CD4-positive, alpha-beta T cell (primary cell): ENCODE results near the gene C2orf42. TPM values are rescaled to one million over a fixed set of nuclear protein-coding genes. Genes with fewer than 3 reads are reported as not detected.
A peak's percentile ranks its signal among the peaks of the same experiment; 100 is the strongest.

Source experiments
- ATAC-seq: fragments of 200-7000 bp; cut with Tn5 transposase; one replicate; pipeline ENCODE4 v1.10.0; 2022; ENCODE audit warnings: mild to moderate bottlenecking; ENCODE audit not compliant: poor library complexity
- CTCF ChIA-PET: fragments of 350-600 bp; sonication (Branson Sonifier 250); formaldehyde crosslinking; loops from one replicate; lab custom pipeline; 2021; ENCODE audit warnings: antibody characterized with exemption, inconsistent platforms; lab: Charles Lee
- POLR2A ChIA-PET: fragments of 350-600 bp; sonication (Branson Sonifier 250); formaldehyde crosslinking; loops from one replicate; lab custom pipeline; 2021; ENCODE audit warnings: antibody characterized with exemption, inconsistent platforms; lab: Charles Lee
- DNase-seq, 14 experiments: peaks; one replicate each; pipeline ENCODE4 v3.0.0-alpha.2; 2013 to 2020; ENCODE audit warnings: mixed read lengths in 2 of 14
- H3K27ac ChIP-seq, 2 donors: one replicate each; pipeline versions ENCODE4 v1.5.1 to v1.7.0; 2013; ENCODE audit warnings: low read length in 2 of 2, low read depth in 1 of 2, mild to moderate bottlenecking in 1 of 2
- H3K27me3 ChIP-seq, 2 experiments: 1 replicate in 1 of 2; 2 replicates in 1 of 2; pipeline versions ENCODE4 v1.6.1 to v1.7.0; 2013; ENCODE audit warnings: low read length in 2 of 2, control low read depth in 1 of 2, mild to moderate bottlenecking in 1 of 2, moderate library complexity in 1 of 2; ENCODE audit not compliant: insufficient read depth in 2 of 2, control insufficient read depth in 1 of 2
- H3K36me3 ChIP-seq: one replicate; pipeline ENCODE4 v1.6.1; 2013; ENCODE audit warnings: low read length, control low read depth; ENCODE audit not compliant: insufficient read depth
- H3K4me1 ChIP-seq: one replicate; pipeline ENCODE4 v1.6.1; 2013; ENCODE audit warnings: low read length, control low read depth; ENCODE audit not compliant: insufficient read depth
- H3K4me3 ChIP-seq: one replicate; pipeline ENCODE4 v1.5.1; 2013; ENCODE audit warnings: mild to moderate bottlenecking, low read length, moderate library complexity
- H3K9me3 ChIP-seq, 2 experiments: 1 replicate in 1 of 2; 2 replicates in 1 of 2; pipeline versions ENCODE4 v1.6.1 to v1.7.0; 2013; ENCODE audit warnings: low read length in 2 of 2, mild to moderate bottlenecking in 2 of 2, control low read depth in 1 of 2, moderate library complexity in 1 of 2; ENCODE audit not compliant: control insufficient read depth in 1 of 2, insufficient read depth in 1 of 2
- H3K27ac Mint-ChIP-seq: one replicate; pipeline ENCODE4 v1.8.0; 2020; ENCODE audit warnings: mixed read lengths
- H3K27me3 Mint-ChIP-seq: one replicate; pipeline ENCODE4 v1.8.0; 2021; ENCODE audit warnings: mixed read lengths
- H3K36me3 Mint-ChIP-seq: one replicate; pipeline ENCODE4 v1.8.0; 2021; ENCODE audit warnings: low read depth, mixed read lengths
- H3K4me1 Mint-ChIP-seq: one replicate; pipeline ENCODE4 v1.8.0; 2021; ENCODE audit warnings: low read depth, mixed read lengths
- H3K4me3 Mint-ChIP-seq: one replicate; pipeline ENCODE4 v1.8.0; 2020; ENCODE audit warnings: mild to moderate bottlenecking, mixed read lengths
- H3K9me3 Mint-ChIP-seq: one replicate; pipeline ENCODE4 v1.8.0; 2020; ENCODE audit warnings: mixed read lengths
- CTCF ChIP-seq: fragments of 200-600 bp; IDR thresholded peaks from one replicate; pipeline ENCODE4 v1.8.0; 2022; ENCODE audit warnings: antibody characterized with exemption, mild to moderate bottlenecking
- intact Hi-C, 2 experiments: fragments of 100-400 bp; cut with DNase I in 1 of 2; cut with micrococcal nuclease in 1 of 2; formaldehyde crosslinking; loops; one replicate each; pipeline versions ENCODE4 v1.15.1 to v1.9.0; 2023 to 2025; cut with DNase I, micrococcal nuclease
- polyA plus RNA-seq, 2 donors: library from polyadenylated mRNA; unstranded; fragments of 120-200 nt; gene quantifications; one replicate each; pipeline ENCODE4 v1.2.1, GENCODE V29; 2013
- total RNA-seq, 174 experiments: library from RNA in 2 of 174; stranded (reverse) in 2 of 174; gene quantifications; one replicate each; pipeline ENCODE4 v1.2.3 and lab custom pipeline; 2021 to 2026

Gene C2orf42
- 10 to 100 TPM; 16.9 to 18.4 TPM for total RNA-seq
- polyA plus RNA-seq (2013, experiment 1 of 2): 19.6 TPM
- 19.5 TPM for polyA plus RNA-seq (2013, experiment 2 of 2)
- total RNA-seq (lab: John Stamatoyannopoulos, UW): 10.8 to 47.2 (median 18.5) reads per million in 172 experiments

DNA sequence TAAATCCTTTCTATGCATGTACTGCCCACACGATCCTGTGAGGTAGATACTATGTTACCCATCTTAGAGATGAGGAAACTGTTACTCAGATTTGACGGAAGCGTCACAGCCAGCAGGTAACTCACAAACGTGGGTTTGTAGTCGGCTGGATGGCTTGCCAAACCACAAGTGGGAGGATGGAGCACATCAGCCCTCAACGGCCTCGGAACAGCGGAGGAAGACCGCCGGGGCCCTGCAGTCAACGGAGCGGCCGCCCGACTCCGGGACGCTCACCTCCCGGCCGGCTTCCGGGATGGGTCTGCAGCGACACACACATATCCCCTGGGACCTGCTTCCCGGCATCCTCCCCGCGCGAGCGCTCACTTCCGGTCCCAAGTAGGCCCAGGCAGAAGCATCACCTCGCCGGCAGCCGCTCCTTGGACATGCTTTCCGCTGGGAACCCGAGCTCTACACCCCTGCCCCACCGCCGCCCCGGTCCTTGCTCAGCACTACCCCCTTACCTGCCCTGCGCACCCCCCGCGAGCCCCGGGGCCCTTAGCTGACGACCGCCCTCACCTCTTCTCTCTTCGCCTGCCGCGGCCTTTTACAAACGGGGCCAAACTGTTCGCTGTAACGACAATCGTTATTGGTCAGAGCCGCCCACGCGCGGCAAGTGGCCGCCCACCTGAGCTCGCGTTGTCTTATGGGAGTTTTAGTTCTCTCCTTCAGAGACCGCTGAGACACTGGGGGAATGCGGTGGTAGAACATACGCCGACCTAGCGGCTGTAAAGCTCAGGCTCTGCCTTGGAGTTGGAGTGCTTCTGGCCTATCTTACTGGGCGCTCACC lies at the start of gene C2orf42:
Gene C2orf42, minus strand, starts transcription at position 602 of the 826 bp plus-strand sequence. CDS start 9,034 bp downstream, outside the sequence.
- Mint-ChIP-seq H3K27me3 (no peaks in the 10 kb centered on the region), H3K4me3 (peak within 1 kb of the TSS; percentile 91), H3K27ac (peak within 1 kb of the TSS; percentile 95), H3K9me3 (no peaks in the 10 kb centered on the region), H3K36me3 (peaks cover 10% of the 10 kb centered on the region), H3K4me1 (peaks cover 12% of the 10 kb centered on the region)
- Histone ChIP-seq H3K4me3 (peak within 1 kb of the TSS; percentile 88), H3K36me3 (peaks cover 2% of the 10 kb centered on the region), H3K4me1 (peaks cover 7% of the 10 kb centered on the region), H3K27me3 (no peaks in the 10 kb centered on the region), H3K9me3 (no peaks in the 10 kb centered on the region), H3K27ac (peak within 1 kb of the TSS; percentile 95 to 98)
- intact Hi-C loops: loop anchor here (1.0 to 5.0 kb wide), 10 partner anchors 48 to 278 kb away; partner anchors contain the start of genes PCBP1 (in 2 of the 2), FAM136A (in 1 of the 2), MXD1 (in 1 of the 2) and SNRPG (in 1 of the 2)
- ChIA-PET CTCF (interaction anchor here (0.5 to 2.9 kb wide), 12 partner anchors 44 to 374 kb away, joined by 3 to 11 read pairs (median 4); partner anchors contain the start of genes FAM136A, MXD1 and SNRNP27), POLR2A (interaction anchor here (0.5 to 2.8 kb wide), 51 partner anchors 9 to 1037 kb away, joined by 3 to 89 read pairs (median 5); partner anchors contain the start of genes AAK1, FAM136A, MXD1 and NAGK)
- TF ChIP-seq CTCF: peak; percentile 21
- peak; percentile 81 for ATAC-seq
- peak; percentile 89 to 98 (median 92) for DNase-seq

DNA sequence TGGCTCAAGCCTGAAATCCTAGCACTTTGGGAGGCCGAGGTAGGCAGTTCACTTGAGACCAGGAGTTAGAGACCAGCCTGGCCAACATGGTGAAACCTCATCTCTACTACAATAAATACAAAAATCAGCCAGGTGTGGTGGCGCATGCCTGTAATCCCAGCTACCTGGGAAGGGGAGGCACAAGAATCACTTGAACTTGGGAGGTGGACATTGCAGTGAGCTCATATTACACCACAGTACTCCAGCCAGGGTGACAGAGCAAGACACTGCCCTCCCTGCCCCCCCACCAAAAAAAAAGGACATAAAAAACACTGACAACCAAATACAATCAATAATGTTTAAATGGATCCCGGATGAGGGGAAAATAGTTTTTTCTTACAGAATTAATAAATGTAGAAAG lies 49.8 kb upstream of the C2orf42 start:
- H3K4me1 Mint-ChIP-seq: peaks cover 48% of the 10 kb centered on the region
- peaks cover 30% of the 10 kb centered on the region for H3K4me1 ChIP-seq
- H3K27ac Mint-ChIP-seq: no peak overlapping the region
- no peaks in the 10 kb centered on the region for H3K9me3 ChIP-seq
- CTCF ChIA-PET: no interaction called here
- intact Hi-C loops: no loop called here
- ATAC-seq (no peak), DNase-seq (no peak)
- POLR2A ChIA-PET: interaction anchor here (3.3 kb wide), 1 partner anchor 50 kb away, joined by 9 read pairs; the partner anchor contains the start of gene C2orf42
- peaks cover 33% of the 10 kb centered on the region for H3K36me3 ChIP-seq
- TF ChIP-seq CTCF: no peak
- H3K27me3 Mint-ChIP-seq: no peaks in the 10 kb centered on the region
- no peaks in the 10 kb centered on the region for H3K9me3 Mint-ChIP-seq
- no peak overlapping the region for H3K27ac ChIP-seq
- no peak overlapping the region for H3K4me3 ChIP-seq
- peaks cover 62% of the 10 kb centered on the region for H3K36me3 Mint-ChIP-seq
- no peak overlapping the region for H3K4me3 Mint-ChIP-seq
- H3K27me3 ChIP-seq: no peaks in the 10 kb centered on the region

DNA sequence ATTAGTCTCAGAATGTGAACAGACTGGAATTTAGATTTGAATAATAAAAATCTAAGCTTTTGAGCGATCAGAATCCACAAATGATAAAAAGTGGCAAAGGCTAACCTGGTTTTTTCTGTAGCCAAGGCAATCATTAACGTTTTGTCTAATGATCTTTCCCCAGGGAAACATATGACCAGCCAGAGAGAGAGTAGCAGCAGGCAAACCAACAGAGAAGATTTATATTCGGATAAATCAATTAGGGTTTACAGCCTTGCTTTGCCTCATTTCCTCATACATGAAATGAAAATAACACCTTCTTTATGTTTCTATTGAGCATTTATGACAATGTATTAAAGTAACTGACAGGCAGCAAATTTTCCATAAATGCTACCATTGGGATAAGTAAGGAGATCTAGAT lies 43.1 kb upstream of the C2orf42 start:
- no peak for DNase-seq
- intact Hi-C loops: no loop called here
- no peak for TF ChIP-seq CTCF
- CTCF ChIA-PET: no interaction called here
- ATAC-seq: no peak
- POLR2A ChIA-PET: no interaction called here
- no peaks in the 10 kb centered on the region for H3K9me3 ChIP-seq
- Mint-ChIP-seq H3K27me3 (no peaks in the 10 kb centered on the region), H3K4me1 (no peaks in the 10 kb centered on the region), H3K27ac (peak overlapping the region; percentile 13), H3K9me3 (no peaks in the 10 kb centered on the region), H3K36me3 (peaks cover 71% of the 10 kb centered on the region), H3K4me3 (no peak overlapping the region)
- no peak overlapping the region for H3K4me3 ChIP-seq
- peaks cover 60% of the 10 kb centered on the region for H3K36me3 ChIP-seq
- no peak overlapping the region for H3K27ac ChIP-seq
- no peaks in the 10 kb centered on the region for H3K27me3 ChIP-seq
- no peaks in the 10 kb centered on the region for H3K4me1 ChIP-seq
